Pons (tissue), 1 donor: ENCODE measurements around the gene CUL3.

Experiments
- DNase-seq: peaks from one replicate; pipeline ENCODE4 v3.0.0-alpha.2; 2016; ENCODE audit warnings: low spot score

CUL3 gene

DNA sequence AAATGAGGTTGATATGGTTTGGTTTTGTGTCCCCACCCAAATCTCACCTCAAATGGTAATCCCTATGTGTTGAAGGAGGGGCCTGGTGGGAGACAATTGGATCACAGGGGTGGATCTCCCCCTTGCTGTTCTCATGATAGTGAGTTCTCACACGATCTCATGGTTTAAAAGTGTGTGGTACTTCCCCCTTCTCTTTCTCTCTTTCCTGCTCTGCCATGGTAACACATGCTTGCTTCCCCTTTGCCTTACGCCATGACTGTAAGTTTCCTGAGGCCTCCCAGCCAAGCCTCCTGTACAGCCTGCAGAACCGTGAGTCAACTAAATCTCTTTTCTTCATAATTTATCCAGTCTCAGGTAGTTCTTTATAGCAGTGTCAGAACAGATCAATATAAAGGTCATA lies 158.5 kb downstream of the CUL3 start:
- no peak for DNase-seq

DNA sequence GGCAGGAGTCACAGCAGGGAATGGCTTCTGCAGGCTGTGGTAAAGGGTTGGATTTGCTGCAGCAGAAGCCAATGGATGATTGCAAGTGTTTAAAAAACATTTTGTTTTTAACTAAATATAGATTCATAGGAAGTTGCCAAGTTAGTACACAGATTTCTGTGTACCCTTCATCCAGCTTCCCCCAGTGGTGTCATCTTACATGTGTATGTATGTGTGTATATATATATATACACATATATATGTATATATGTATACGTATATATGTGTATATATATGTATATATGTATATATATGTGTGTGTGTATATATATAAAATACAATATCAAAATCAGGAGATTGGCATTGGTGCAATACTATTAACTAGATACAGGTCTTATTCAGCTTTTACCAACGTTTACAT lies 164.1 kb downstream of the CUL3 start:
- DNase-seq: no peak
